CD4-positive, alpha-beta memory T cell (primary cell): ENCODE results near the gene ITPRID2. TPM values are rescaled to one million over a fixed set of nuclear protein-coding genes. Genes with fewer than 3 reads are reported as not detected.
A peak's percentile ranks its signal among the peaks of the same experiment; 100 is the strongest.

Source experiments
- CTCF ChIA-PET: fragments of 350-600 bp; sonication (Branson Sonifier 250); formaldehyde crosslinking; loops from one replicate; lab custom pipeline; 2021; ENCODE audit warnings: inconsistent platforms; ENCODE audit not compliant: partially characterized antibody; lab: Charles Lee
- POLR2A ChIA-PET: fragments of 350-600 bp; sonication (Branson Sonifier 250); formaldehyde crosslinking; loops from one replicate; lab custom pipeline; 2021; ENCODE audit not compliant: partially characterized antibody; lab: Charles Lee
- DNase-seq, 5 donors: peaks; one replicate each; pipeline versions ENCODE4 v3.0.0 to v3.0.0-alpha.2; 2020 to 2022; ENCODE audit warnings: mixed read lengths in 1 of 5
- H3K27ac ChIP-seq: one replicate; pipeline ENCODE4 v1.7.0; 2013; ENCODE audit warnings: low read depth, low read length
- H3K27me3 ChIP-seq: 2 replicates; pipeline ENCODE4 v1.7.0; 2013; ENCODE audit warnings: mild to moderate bottlenecking, low read length, moderate library complexity; ENCODE audit not compliant: insufficient read depth
- H3K36me3 ChIP-seq: 2 replicates; pipeline ENCODE4 v1.7.0; 2013; ENCODE audit warnings: mild to moderate bottlenecking, low read length, moderate library complexity; ENCODE audit not compliant: insufficient read depth
- H3K4me1 ChIP-seq: 2 replicates; pipeline ENCODE4 v1.7.0; 2013; ENCODE audit warnings: mild to moderate bottlenecking, low read length, moderate library complexity; ENCODE audit not compliant: insufficient read depth
- H3K4me3 ChIP-seq, 2 donors: one replicate each; pipeline ENCODE4 v1.7.0; 2013; ENCODE audit warnings: low read length in 2 of 2, mild to moderate bottlenecking in 1 of 2
- H3K9me3 ChIP-seq, 2 donors: one replicate each; pipeline ENCODE4 v1.7.0; 2013; ENCODE audit warnings: low read length in 2 of 2, control low read depth in 1 of 2; ENCODE audit not compliant: control insufficient read depth in 1 of 2
- H3K27ac Mint-ChIP-seq, 7 donors: one replicate each; pipeline ENCODE4 v1.8.0; 2020 to 2021; ENCODE audit warnings: mixed read lengths in 7 of 7, mild to moderate bottlenecking in 6 of 7, inconsistent platforms in 3 of 7, moderate library complexity in 3 of 7
- H3K27me3 Mint-ChIP-seq, 2 donors: one replicate each; pipeline ENCODE4 v1.8.0; 2020 to 2021; ENCODE audit warnings: mixed read lengths in 2 of 2
- H3K36me3 Mint-ChIP-seq, 2 donors: one replicate each; pipeline ENCODE4 v1.8.0; 2020 to 2021; ENCODE audit warnings: mixed read lengths in 2 of 2, inconsistent platforms in 1 of 2, mild to moderate bottlenecking in 1 of 2
- H3K4me1 Mint-ChIP-seq, 4 donors: one replicate each; pipeline ENCODE4 v1.8.0; 2020 to 2021; ENCODE audit warnings: mixed read lengths in 4 of 4, mild to moderate bottlenecking in 1 of 4
- H3K4me3 Mint-ChIP-seq, 8 donors: one replicate each; pipeline ENCODE4 v1.8.0; 2020 to 2021; ENCODE audit warnings: mixed read lengths in 8 of 8, mild to moderate bottlenecking in 7 of 8, moderate library complexity in 6 of 8, inconsistent platforms in 3 of 8
- H3K9me3 Mint-ChIP-seq, 8 donors: one replicate each; pipeline ENCODE4 v1.8.0; 2020 to 2021; ENCODE audit warnings: mixed read lengths in 8 of 8, mild to moderate bottlenecking in 5 of 8, inconsistent platforms in 3 of 8, moderate library complexity in 1 of 8
- intact Hi-C: fragments of 100-400 bp; cut with micrococcal nuclease; formaldehyde crosslinking; loops from one replicate; pipeline ENCODE4 v1.15.1; 2023
- polyA plus RNA-seq, 2 donors: library from polyadenylated mRNA; unstranded; fragments of 300-500 nt; fragmentation: Illumina TruSeq; gene quantifications; one replicate each; pipeline ENCODE4 v1.2.3, GENCODE V29; 2021
- total RNA-seq, 2 experiments: library from RNA; stranded (reverse); gene quantifications; one replicate each; pipeline ENCODE4 v1.2.3, GENCODE V29; 2021

The ITPRID2 gene
- total and polyA plus RNA-seq, 4 experiments from 2014 or later = 3.8 to 38.8 (median 18.9) TPM

DNA sequence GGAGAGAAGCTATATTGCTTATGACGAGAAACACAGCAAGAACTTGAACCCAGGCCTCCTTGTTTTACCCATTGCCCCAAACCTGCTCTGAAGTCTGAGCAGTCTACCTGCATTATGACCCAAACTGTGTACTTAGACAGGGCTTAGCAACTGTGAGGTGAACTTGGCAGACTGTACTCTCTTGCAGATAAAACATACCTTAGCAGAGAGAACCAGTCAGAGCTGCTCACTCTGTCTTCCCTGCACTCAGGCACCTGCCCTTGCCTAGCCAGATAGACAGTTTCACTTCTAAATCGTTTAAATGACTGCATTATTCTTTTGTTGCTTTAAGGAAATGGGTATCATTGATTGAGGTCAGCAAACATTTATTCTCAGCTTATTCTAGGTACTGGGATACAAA lies 20.3 kb downstream of the ITPRID2 start:
- peaks cover 21% of the 10 kb centered on the region for H3K36me3 ChIP-seq
- ChIA-PET CTCF (no interaction called here), POLR2A (no interaction called here)
- no peak overlapping the region for H3K27ac ChIP-seq
- H3K27me3 ChIP-seq = no peaks in the 10 kb centered on the region
- no peaks in the 10 kb centered on the region for H3K4me1 ChIP-seq
- Mint-ChIP-seq H3K4me3 (no peak overlapping the region), H3K9me3 (no peaks in the 10 kb centered on the region), H3K27me3 (no peaks in the 10 kb centered on the region), H3K36me3 (peaks cover 31 to 40% of the 10 kb centered on the region in 2 donors), H3K27ac (peak overlapping the region in 1 of 7 donors; percentile 5), H3K4me1 (peaks cover 0 to 2% (median 1%) of the 10 kb centered on the region in 4 donors)
- DNase-seq = no peak
- H3K9me3 ChIP-seq = no peaks in the 10 kb centered on the region
- H3K4me3 ChIP-seq = no peak overlapping the region
- intact Hi-C loops = no loop called here

DNA sequence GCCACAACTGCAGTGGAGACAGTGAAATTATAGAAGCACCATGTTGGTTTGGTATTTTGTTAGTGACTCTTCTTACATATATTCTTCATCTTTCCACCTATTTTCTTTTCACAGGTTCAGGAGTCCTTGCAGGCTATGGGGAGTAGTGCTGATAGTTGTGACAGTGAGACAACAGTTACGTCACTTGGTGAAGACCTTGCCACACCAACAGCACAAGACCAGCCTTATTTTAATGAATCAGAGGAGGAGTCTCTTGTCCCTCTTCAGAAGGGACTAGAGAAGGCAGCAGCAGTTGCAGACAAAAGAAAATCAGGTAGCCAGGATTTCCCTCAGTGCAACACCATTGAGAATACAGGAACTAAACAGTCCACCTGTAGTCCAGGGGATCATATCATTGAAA lies 23.6 kb downstream of the ITPRID2 start:
- Histone ChIP-seq H3K4me1 (no peaks in the 10 kb centered on the region), H3K9me3 (no peaks in the 10 kb centered on the region), H3K4me3 (no peak overlapping the region), H3K36me3 (peaks cover 21% of the 10 kb centered on the region), H3K27ac (no peak overlapping the region), H3K27me3 (no peaks in the 10 kb centered on the region)
- Mint-ChIP-seq H3K9me3 (no peaks in the 10 kb centered on the region), H3K27ac (no peak overlapping the region), H3K36me3 (peaks cover 41 to 61% of the 10 kb centered on the region in 2 donors), H3K4me3 (no peak overlapping the region), H3K27me3 (no peaks in the 10 kb centered on the region), H3K4me1 (peaks cover 0 to 2% (median under 1%) of the 10 kb centered on the region in 4 donors)
- ChIA-PET POLR2A (no interaction called here), CTCF (interaction anchor here (1.6 kb wide), 1 partner anchor 11 kb away, joined by 4 read pairs; no protein-coding TSS in a partner anchor)
- intact Hi-C loops = no loop called here
- DNase-seq = no peak

DNA sequence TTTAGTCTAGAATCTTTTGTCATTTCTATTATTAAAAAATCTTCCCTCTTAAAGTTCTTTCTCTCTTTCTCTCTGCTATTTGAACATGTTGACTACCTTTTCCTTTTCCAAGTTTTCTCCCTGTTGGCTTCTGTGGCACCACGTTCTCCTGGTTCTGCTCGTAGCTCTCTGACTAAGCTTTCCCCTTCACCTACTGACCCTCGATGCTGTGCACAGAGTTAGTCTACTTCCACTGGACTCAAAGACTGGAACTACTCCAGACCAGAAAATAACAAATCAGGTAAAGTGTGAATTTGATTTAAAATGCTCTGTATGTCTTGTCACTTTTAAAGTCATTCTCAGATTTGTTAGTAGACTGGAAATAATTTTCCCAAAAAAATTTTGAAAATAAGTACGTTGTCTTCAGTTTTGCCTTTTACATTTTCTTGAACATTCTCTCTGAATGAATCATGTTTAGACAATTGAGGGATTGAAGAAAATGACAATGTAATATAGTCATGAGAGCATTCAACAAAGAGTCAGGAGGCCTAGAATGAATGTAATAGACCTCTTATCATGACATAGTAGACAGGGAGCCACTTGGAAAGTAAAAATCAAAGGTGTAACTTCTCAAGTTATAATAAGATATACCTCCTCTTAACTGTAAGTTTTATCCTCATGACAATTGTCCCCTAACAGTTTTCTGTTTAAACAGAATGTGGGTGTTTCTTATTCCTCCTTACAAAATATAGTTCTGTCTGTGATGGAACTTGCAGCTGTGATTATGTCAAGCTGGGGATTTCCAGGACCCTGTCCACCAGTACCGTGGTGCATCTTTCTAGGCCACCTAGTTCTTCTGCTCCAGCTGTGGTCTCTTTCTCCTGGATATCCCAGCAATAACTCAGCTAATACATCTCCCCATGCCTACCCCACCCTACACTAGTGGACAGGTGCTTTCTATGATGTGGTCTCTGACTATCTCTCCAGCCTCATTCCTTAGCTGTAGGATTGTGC lies 25.5 kb downstream of the ITPRID2 start:
- Histone ChIP-seq H3K9me3 (no peaks in the 10 kb centered on the region), H3K27ac (no peak overlapping the region), H3K36me3 (peaks cover 21% of the 10 kb centered on the region), H3K4me1 (no peaks in the 10 kb centered on the region), H3K27me3 (no peaks in the 10 kb centered on the region), H3K4me3 (no peak overlapping the region)
- H3K4me1 Mint-ChIP-seq = peaks cover 0 to 2% (median under 1%) of the 10 kb centered on the region in 4 donors
- intact Hi-C loops = no loop called here
- DNase-seq = no peak
- peak overlapping the region in 2 of 7 donors; percentile 35 to 68 for H3K27ac Mint-ChIP-seq
- POLR2A ChIA-PET = no interaction called here
- CTCF ChIA-PET = interaction anchor here (1.1 kb wide), 1 partner anchor 15 kb away, joined by 3 read pairs; no protein-coding TSS in a partner anchor
- no peaks in the 10 kb centered on the region for H3K9me3 Mint-ChIP-seq
- H3K27me3 Mint-ChIP-seq = no peaks in the 10 kb centered on the region
- H3K4me3 Mint-ChIP-seq = no peak overlapping the region
- peaks cover 40 to 54% of the 10 kb centered on the region in 2 donors for H3K36me3 Mint-ChIP-seq

DNA sequence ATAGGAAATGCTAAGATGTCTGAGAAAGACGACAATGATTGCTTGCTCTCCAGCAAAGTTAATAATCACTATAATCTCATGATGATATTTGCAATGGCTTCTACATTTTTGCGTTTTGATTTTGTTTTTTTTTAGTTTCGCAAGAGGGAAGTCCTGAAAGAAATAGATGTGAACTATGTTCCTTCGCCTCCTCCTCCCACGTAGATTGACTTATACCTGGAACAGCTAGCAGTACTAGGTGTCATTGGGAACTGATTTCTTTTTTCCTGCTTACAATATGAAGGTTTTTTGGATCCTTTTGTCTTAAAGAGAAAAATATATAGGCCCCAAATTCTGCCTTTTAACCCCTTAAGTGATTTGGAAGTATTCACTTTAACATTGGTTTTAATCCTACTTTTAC lies 26.7 kb downstream of the ITPRID2 start:
- Mint-ChIP-seq H3K27ac (no peak overlapping the region), H3K9me3 (no peaks in the 10 kb centered on the region), H3K4me1 (peaks cover 0 to 1% (median 0%) of the 10 kb centered on the region in 4 donors), H3K36me3 (peaks cover 46 to 65% of the 10 kb centered on the region in 2 donors), H3K27me3 (no peaks in the 10 kb centered on the region), H3K4me3 (no peak overlapping the region)
- Histone ChIP-seq H3K36me3 (peaks cover 21% of the 10 kb centered on the region), H3K4me1 (no peaks in the 10 kb centered on the region), H3K4me3 (no peak overlapping the region), H3K9me3 (no peaks in the 10 kb centered on the region), H3K27me3 (no peaks in the 10 kb centered on the region), H3K27ac (no peak overlapping the region)
- intact Hi-C loops = no loop called here
- CTCF ChIA-PET = no interaction called here
- POLR2A ChIA-PET = no interaction called here
- DNase-seq = no peak

DNA sequence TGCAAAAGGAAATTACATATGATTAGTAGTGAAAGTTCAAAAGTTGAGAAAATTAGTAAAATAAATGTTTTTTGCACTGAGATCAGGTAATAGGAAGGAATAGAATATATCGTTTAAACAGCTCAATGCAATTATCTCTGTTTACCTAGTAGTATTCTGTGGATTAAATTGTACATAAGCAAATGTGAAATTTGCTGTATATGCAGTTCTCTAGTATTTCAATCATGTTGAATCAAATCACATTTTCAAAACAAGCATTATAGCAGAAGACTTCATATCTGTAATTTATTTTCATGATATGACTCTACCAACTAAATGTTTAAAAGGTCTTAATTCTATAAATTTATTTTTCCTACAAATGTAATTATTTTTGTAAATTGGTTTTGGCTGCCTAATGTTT lies 31.6 kb downstream of the ITPRID2 start:
- Mint-ChIP-seq H3K4me3 (no peak overlapping the region), H3K27me3 (no peaks in the 10 kb centered on the region), H3K36me3 (peaks cover 46 to 51% of the 10 kb centered on the region in 2 donors), H3K27ac (no peak overlapping the region), H3K4me1 (peaks cover 0 to 4% (median 1%) of the 10 kb centered on the region in 4 donors), H3K9me3 (peaks cover 0 to 2% (median 0%) of the 10 kb centered on the region in 8 donors)
- ChIA-PET CTCF (no interaction called here), POLR2A (no interaction called here)
- DNase-seq = no peak
- no peaks in the 10 kb centered on the region for H3K4me1 ChIP-seq
- no peaks in the 10 kb centered on the region for H3K27me3 ChIP-seq
- H3K4me3 ChIP-seq = no peak overlapping the region
- intact Hi-C loops = no loop called here
- no peak overlapping the region for H3K27ac ChIP-seq
- no peaks in the 10 kb centered on the region for H3K36me3 ChIP-seq
- no peaks in the 10 kb centered on the region for H3K9me3 ChIP-seq

DNA sequence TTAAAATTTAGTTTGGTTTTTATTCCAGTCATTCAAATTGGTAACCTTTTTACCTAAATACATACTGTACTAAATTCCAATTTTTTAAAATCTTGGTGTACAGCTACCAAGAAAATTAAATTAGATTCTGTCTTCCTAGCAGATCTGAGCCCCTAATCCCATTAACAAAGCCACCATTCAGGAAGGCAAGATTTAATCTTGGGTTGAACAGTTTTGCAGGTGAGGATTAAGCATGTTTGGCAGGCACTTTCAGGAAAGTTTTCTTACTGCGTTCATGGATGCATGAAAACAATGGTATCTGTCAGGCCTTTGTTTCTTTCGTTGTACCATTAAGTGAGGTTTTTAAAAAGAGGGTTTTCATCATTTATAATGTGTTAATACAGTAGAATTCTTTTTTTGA lies 32.8 kb downstream of the ITPRID2 start:
- no peak overlapping the region for H3K4me3 Mint-ChIP-seq
- peaks cover 0 to 4% (median 1%) of the 10 kb centered on the region in 4 donors for H3K4me1 Mint-ChIP-seq
- Histone ChIP-seq H3K4me3 (no peak overlapping the region), H3K4me1 (no peaks in the 10 kb centered on the region), H3K9me3 (no peaks in the 10 kb centered on the region), H3K27me3 (no peaks in the 10 kb centered on the region), H3K36me3 (no peaks in the 10 kb centered on the region), H3K27ac (no peak overlapping the region)
- intact Hi-C loops = no loop called here
- ChIA-PET CTCF (interaction anchor here (1.4 kb wide), 1 partner anchor 29 kb away, joined by 4 read pairs; no protein-coding TSS in a partner anchor), POLR2A (no interaction called here)
- no peaks in the 10 kb centered on the region for H3K27me3 Mint-ChIP-seq
- no peak overlapping the region for H3K27ac Mint-ChIP-seq
- peaks cover 0 to 2% (median 0%) of the 10 kb centered on the region in 8 donors for H3K9me3 Mint-ChIP-seq
- no peak for DNase-seq
- H3K36me3 Mint-ChIP-seq = peaks cover 41 to 43% of the 10 kb centered on the region in 2 donors

DNA sequence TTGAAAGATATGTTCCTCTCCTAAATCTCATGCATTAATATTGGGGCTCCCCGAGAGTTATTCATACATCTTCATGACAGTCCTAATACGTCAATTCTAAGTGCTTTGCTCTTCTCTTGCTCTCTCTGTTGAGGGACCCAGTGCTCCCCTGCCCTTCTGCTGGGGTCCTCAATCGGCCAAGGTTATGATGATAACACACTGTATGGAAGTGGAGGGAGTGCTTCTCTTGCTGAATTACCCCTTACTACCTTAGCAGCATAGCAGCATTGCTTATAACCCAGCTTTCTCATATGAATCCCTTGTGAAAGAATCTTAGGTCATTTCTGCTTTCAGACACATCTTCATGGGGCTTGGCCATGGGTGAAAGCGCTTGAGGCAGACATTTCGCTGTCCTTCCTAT lies 43.2 kb downstream of the ITPRID2 start:
- no peak for DNase-seq
- Histone ChIP-seq H3K4me3 (no peak overlapping the region), H3K9me3 (no peaks in the 10 kb centered on the region), H3K27ac (no peak overlapping the region), H3K4me1 (no peaks in the 10 kb centered on the region), H3K36me3 (no peaks in the 10 kb centered on the region), H3K27me3 (no peaks in the 10 kb centered on the region)
- intact Hi-C loops = no loop called here
- H3K9me3 Mint-ChIP-seq = no peaks in the 10 kb centered on the region
- CTCF ChIA-PET = no interaction called here
- no peak overlapping the region for H3K4me3 Mint-ChIP-seq
- no peaks in the 10 kb centered on the region for H3K4me1 Mint-ChIP-seq
- H3K27ac Mint-ChIP-seq = no peak overlapping the region
- H3K36me3 Mint-ChIP-seq = peaks cover 4 to 9% of the 10 kb centered on the region in 2 donors
- peaks cover 0 to 11% of the 10 kb centered on the region in 2 donors for H3K27me3 Mint-ChIP-seq
- POLR2A ChIA-PET = no interaction called here
